ENCODE results near the gene ALOX5. TPM values are rescaled to one million over a fixed set of nuclear protein-coding genes. Genes with fewer than 3 reads are reported as not detected.

ALOX5 gene
- total and polyA plus RNA-seq, 4 donors: 21.5 to 270 (median 144) TPM

- no peak overlapping the region for H3K9ac ChIP-seq (ENCODE audit: insufficient read depth in 1 of 2, low read length in 2 of 2)
- peaks cover 0 to 17% (median 2%) of the 10 kb centered on the region in 5 donors for H3K4me1 ChIP-seq (ENCODE audit: control insufficient read depth in 5 of 5, insufficient read depth in 5 of 5, low read length in 5 of 5)
- DNase-seq (no peak), ATAC-seq (ENCODE audit: insufficient read depth, low FRiP score) (no peak)
- peak overlapping the region in 1 of 2 donors; percentile 82 for H3K27ac ChIP-seq (ENCODE audit: low read depth in 1 of 2, low read length in 1 of 2)
- H3K4me3 ChIP-seq: no peak overlapping the region
- H3K27me3 ChIP-seq (ENCODE audit: control insufficient read depth in 3 of 3, insufficient read depth in 3 of 3, low read length in 2 of 3): peaks cover 0 to 64% (median 44%) of the 10 kb centered on the region in 3 donors
- H3K36me3 ChIP-seq (ENCODE audit: control insufficient read depth in 4 of 4, insufficient read depth in 4 of 4, low read length in 4 of 4): no peaks in the 10 kb centered on the region
- no peaks in the 10 kb centered on the region for H3K9me3 ChIP-seq (ENCODE audit: control insufficient read depth in 4 of 4, insufficient read depth in 3 of 4, low read length in 3 of 4)
- 86 to 92% methylated on average over 8 of the region's 8 CpGs for WGBS, 2 donors
- no peak for TF ChIP-seq CTCF (IDR thresholded peaks at IDR 0.05; ENCODE audit: control extremely low read depth, extremely low read depth)
Measured at GRCh38 chr10:45375101-45375500, 1.1 kb downstream of the ALOX5 start.

- Histone ChIP-seq H3K9me3 (ENCODE audit: control insufficient read depth in 4 of 4, insufficient read depth in 3 of 4, low read length in 3 of 4) (no peaks in the 10 kb centered on the region), H3K9ac (ENCODE audit: insufficient read depth in 1 of 2, low read length in 2 of 2) (no peak overlapping the region), H3K27me3 (ENCODE audit: control insufficient read depth in 3 of 3, insufficient read depth in 3 of 3, low read length in 2 of 3) (peaks cover 0 to 60% (median 40%) of the 10 kb centered on the region in 3 donors), H3K36me3 (ENCODE audit: control insufficient read depth in 4 of 4, insufficient read depth in 4 of 4, low read length in 4 of 4) (no peaks in the 10 kb centered on the region), H3K27ac (ENCODE audit: low read depth in 1 of 2, low read length in 1 of 2) (peak overlapping the region in 1 of 2 donors; percentile 59), H3K4me3 (no peak overlapping the region), H3K4me1 (ENCODE audit: control insufficient read depth in 5 of 5, insufficient read depth in 5 of 5, low read length in 5 of 5) (peaks cover 0 to 17% (median 2%) of the 10 kb centered on the region in 5 donors)
- no peak for TF ChIP-seq CTCF (IDR thresholded peaks at IDR 0.05; ENCODE audit: control extremely low read depth, extremely low read depth)
- WGBS, 2 donors: 52 to 66% methylated on average over 12 of the region's 12 CpGs
- ATAC-seq (ENCODE audit: insufficient read depth, low FRiP score) (no peak), DNase-seq (no peak)
Measured at GRCh38 chr10:45375716-45376231, 1.8 kb downstream of the ALOX5 start.

GRCh38 chr10:45376371-45376801 is 2.4 kb downstream of the ALOX5 start:
- no peak for TF ChIP-seq CTCF (IDR thresholded peaks at IDR 0.05; ENCODE audit: control extremely low read depth, extremely low read depth)
- 55 to 74% methylated on average over 2 of the region's 2 CpGs for whole genome bisulfite sequencing, 2 donors
- no peak overlapping the region for H3K4me3 ChIP-seq
- peaks cover 0 to 54% (median 38%) of the 10 kb centered on the region in 3 donors for H3K27me3 ChIP-seq (ENCODE audit: control insufficient read depth in 3 of 3, insufficient read depth in 3 of 3, low read length in 2 of 3)
- H3K4me1 ChIP-seq (ENCODE audit: control insufficient read depth in 5 of 5, insufficient read depth in 5 of 5, low read length in 5 of 5): peaks cover 0 to 18% (median 2%) of the 10 kb centered on the region in 5 donors
- H3K27ac ChIP-seq (ENCODE audit: low read depth in 1 of 2, low read length in 1 of 2): no peak overlapping the region
- no peak for DNase-seq
- ATAC-seq (ENCODE audit: insufficient read depth, low FRiP score): no peak
- no peaks in the 10 kb centered on the region for H3K36me3 ChIP-seq (ENCODE audit: control insufficient read depth in 4 of 4, insufficient read depth in 4 of 4, low read length in 4 of 4)
- H3K9me3 ChIP-seq (ENCODE audit: control insufficient read depth in 4 of 4, insufficient read depth in 3 of 4, low read length in 3 of 4): no peaks in the 10 kb centered on the region
- no peak overlapping the region for H3K9ac ChIP-seq (ENCODE audit: insufficient read depth in 1 of 2, low read length in 2 of 2)

- peaks cover 0 to 19% (median 2%) of the 10 kb centered on the region in 5 donors for H3K4me1 ChIP-seq (ENCODE audit: control insufficient read depth in 5 of 5, insufficient read depth in 5 of 5, low read length in 5 of 5)
- no peaks in the 10 kb centered on the region for H3K9me3 ChIP-seq (ENCODE audit: control insufficient read depth in 4 of 4, insufficient read depth in 3 of 4, low read length in 3 of 4)
- H3K36me3 ChIP-seq (ENCODE audit: control insufficient read depth in 4 of 4, insufficient read depth in 4 of 4, low read length in 4 of 4): no peaks in the 10 kb centered on the region
- H3K9ac ChIP-seq (ENCODE audit: insufficient read depth in 1 of 2, low read length in 2 of 2): no peak overlapping the region
- 59 to 66% methylated on average over 4 of the region's 4 CpGs for WGBS, 2 donors
- DNase-seq: no peak
- TF ChIP-seq CTCF (IDR thresholded peaks at IDR 0.05; ENCODE audit: control extremely low read depth, extremely low read depth): no peak
- peaks cover 0 to 44% (median 32%) of the 10 kb centered on the region in 3 donors for H3K27me3 ChIP-seq (ENCODE audit: control insufficient read depth in 3 of 3, insufficient read depth in 3 of 3, low read length in 2 of 3)
- ATAC-seq (ENCODE audit: insufficient read depth, low FRiP score): no peak
- no peak overlapping the region for H3K4me3 ChIP-seq
- no peak overlapping the region for H3K27ac ChIP-seq (ENCODE audit: low read depth in 1 of 2, low read length in 1 of 2)
Measured at GRCh38 chr10:45377321-45377720, 3.3 kb downstream of the ALOX5 start.

All from lung (tissue), 12 donors.